ENCODE results near the gene PHETA1.

Gene PHETA1

DNA sequence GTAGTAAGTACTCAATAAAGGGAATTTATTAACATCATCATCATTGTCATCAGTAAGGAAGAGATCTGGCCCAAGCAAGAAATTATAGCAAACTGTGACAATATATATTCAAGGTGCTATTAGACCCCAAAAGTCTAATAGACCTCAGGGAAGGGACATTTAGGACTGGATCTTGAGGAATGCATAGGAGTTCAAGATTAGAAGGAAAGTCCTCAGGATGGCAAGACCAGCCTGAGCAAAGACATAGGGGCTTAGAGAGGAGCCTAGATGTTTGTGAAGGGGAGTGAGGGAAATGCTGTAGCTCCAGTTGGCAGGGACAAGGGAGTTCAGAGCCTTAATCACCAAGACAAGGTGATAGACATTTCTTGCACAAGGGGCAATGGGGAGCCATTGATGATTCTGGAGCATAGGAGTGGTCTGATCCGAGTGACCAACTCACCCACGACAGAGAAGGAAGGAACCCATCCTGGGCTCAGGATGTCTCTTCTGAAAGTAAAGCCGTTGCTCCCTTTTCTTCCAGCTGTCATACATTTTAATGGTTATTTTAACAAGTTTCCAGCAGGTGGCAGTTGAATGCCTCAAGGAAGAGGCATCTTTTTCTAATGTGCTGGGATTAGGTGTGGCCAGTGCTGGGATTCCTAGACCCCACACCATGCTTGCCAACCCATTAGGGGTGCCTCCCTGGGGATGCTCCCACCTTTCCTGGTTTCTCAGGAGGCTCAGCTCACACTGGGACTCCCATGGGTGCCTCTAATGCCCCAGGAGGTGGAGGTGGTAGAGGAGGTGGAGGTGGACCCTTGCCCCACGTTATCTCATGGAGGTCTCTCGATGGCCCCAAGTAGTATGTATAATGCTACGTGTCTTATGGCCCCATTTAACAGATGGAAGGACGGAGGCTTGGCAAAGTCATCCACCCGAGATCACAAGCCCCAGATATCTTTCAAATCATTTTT lies 37.8 kb downstream of the PHETA1 start:
- in situ Hi-C loops (cut with MboI; ENCODE audit: low sequenced_read_pairs), result no loop called here

DNA sequence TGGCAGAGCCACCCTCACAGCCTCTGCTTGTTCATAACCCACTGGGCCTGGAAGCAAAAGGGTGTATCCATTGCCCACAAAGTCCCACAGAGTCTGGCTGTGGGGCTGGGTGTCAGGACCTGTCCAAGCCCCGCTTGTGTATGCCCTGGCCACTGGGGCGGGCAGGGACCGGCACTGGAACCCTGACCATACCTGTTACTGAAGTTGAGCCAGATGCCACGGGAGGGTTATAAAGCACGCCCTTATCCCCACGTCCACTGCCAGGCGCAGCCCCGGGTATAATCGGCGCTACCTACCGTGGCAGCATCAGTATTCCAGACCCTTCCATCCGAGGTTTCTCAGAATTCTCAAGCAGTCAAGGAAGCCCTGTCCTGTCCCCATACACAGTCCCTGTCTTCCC lies 40.8 kb downstream of the PHETA1 start:
- in situ Hi-C loops (cut with MboI; ENCODE audit: low sequenced_read_pairs), result no loop called here

DNA sequence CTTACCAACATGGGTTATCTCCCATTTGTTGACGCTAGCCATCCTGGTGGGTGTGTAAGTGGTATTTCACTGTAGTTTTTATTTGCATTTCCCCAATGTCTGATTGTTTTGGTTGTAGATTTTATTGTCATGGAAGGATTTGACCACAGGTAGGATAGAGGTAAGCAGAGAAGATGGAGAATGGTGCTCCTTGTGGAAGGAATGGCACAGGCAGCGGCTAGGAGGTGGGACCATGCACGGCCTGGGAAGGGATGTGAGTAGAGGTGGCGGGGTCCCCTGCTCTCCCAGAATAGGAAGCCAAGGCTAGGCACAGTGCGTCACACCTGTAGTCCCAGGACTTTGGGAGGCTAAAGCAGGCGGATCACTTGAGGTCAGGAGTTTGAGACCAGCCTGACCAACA lies 41.4 kb downstream of the PHETA1 start:
- in situ Hi-C loops (cut with MboI; ENCODE audit: low sequenced_read_pairs), result no loop called here

DNA sequence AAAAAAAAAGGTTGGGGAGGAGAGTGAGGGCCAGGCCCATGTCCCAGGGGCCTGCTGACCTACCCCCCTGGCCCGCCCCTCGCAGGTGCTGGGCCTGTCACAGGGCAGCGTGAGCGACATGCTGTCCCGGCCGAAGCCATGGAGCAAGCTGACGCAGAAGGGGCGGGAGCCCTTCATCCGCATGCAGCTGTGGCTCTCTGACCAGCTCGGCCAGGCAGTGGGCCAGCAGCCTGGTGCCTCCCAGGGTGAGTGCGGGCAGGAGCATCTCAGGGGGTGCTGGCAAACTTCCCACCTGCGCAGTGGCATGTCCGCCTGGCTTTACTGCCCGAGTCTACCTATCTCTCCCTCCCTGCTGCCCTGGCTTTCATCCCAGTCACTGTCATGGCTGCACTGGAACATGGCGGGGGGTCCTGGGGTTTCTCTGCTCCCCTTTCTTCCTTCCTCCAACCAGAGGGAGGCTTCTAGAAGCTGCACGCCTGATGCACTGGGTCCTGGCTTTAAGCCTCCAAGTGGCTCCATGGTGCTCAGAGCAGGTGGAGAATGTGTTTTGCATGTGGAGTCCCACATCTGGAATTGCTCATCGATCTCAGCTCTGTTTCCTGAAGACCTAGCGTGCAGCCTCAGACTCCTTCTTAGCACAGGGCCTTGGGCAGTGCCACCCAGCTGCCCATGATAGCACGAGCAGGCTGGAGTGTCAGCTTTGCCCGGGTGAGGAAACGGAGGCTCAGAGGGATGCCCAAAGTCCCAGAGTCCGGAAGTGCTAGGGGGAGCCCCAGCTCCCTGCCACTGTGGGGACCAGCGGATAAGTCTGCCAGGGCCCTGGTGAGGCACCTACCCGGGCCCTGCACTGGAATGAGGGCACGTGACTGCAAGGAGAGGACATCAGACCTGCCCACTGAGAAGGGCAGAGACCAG lies 46.3 kb downstream of the PHETA1 start:
- in situ Hi-C loops (cut with MboI; ENCODE audit: low sequenced_read_pairs), result no loop called here

DNA sequence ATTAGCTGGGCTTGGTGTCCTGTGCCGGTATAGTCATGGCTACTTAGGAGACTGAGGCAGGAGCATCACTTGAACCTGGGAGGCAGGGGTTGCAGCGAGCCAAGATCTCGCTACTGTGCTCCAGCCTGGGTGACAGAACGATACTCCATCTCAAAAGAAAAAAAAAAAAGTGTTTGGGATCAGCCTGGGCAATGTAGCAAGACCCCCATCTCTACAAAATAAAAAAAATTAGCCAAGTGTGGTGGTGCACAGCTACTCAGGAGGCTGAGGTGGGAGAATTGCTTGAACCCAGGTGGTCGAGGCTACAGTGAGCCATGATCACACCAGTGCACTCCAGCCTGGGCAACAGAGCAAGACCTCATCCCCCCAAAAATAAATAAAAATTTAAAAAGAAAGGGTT lies 47.6 kb downstream of the PHETA1 start:
- in situ Hi-C loops (cut with MboI; ENCODE audit: low sequenced_read_pairs), result no loop called here

GRCh38 chr12:111320258-111321050 lies 48.4 kb downstream of the PHETA1 start:
- in situ Hi-C loops (cut with MboI; ENCODE audit: low sequenced_read_pairs), result no loop called here

DNA sequence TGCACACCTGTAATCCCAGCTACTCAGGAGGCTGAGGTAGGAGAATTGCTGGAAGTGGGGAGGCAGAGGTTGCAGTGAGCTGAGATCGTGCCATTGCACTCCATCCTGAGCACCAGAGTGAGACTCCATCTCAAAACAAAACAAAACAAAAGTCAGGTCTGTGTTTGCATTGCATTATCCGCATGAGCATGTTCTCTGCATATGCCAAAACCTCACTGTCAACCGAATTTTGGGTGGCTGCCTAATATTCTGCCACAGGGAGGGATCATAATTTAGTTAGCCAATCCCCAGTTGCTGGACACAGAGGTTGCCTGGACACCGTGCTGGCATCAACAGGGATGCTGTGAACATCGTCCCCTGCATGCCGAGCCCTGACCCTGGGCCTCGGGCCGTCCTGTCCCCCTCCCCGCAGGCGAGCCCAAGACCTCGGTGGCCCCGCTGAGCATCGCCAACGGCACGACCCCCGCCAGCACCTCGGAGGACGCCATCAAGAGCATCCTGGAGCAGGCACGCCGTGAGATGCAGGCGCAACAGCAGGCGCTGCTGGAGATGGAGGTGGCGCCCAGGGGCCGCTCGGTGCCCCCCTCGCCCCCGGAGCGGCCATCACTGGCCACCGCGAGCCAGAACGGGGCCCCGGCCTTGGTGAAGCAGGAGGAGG lies 49.2 kb downstream of the PHETA1 start:
- in situ Hi-C loops (cut with MboI; ENCODE audit: low sequenced_read_pairs), result no loop called here

DNA sequence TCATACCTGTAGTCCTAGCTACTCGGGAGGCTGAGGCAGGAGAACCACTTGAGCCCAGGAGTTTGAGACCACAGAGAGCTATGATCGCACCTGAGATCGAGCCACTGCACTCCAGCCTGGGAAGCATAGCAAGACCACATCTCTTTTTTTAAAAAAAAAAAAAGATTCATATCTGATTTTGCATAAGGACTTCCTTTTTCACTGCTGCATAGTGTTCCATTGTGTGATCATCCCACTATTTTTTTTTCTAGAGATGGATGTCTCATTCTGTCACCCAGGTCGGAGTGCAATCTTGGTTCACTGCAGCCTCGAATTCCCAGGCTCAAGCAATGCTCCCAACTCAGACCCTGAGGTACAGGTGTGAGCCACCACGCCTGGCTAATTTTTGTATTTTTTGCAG lies 50.4 kb downstream of the PHETA1 start:
- in situ Hi-C loops (cut with MboI; ENCODE audit: low sequenced_read_pairs), result no loop called here

- in situ Hi-C loops (cut with MboI; ENCODE audit: low sequenced_read_pairs), result no loop called here
Observed at GRCh38 chr12:111316671-111317070, 52.2 kb downstream of the PHETA1 start.

DNA sequence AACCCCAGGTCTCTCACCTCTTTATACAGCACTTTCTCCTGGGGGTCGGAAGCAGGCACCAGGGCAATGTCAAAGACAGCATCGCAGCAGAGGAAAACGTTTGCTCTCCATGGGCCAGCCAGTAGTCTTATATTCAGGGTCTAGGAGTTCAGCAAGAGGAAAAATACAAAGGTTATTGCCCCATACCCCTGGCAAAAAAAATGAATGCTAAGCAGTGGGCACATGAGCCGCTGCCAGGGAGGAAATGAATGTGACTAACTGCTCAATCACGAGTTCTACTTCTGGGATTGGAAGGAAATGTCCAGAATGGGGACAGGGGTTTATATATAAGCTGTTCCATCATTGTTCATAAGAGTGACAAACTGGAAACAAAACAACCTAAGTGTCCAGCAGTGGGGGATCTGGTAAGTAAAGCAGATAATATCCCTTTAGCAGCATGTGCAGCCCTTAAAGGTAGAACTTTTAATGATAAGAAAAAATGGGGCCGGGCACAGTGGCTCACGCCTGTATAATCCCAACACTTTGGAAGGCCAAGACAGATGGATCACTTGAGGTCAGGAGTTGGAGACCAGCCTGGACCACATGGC lies 53.8 kb downstream of the PHETA1 start:
- in situ Hi-C loops (cut with MboI; ENCODE audit: low sequenced_read_pairs), result no loop called here

- in situ Hi-C loops (cut with MboI; ENCODE audit: low sequenced_read_pairs), result no loop called here
Observed at GRCh38 chr12:111313833-111314259, 55.0 kb downstream of the PHETA1 start.

DNA sequence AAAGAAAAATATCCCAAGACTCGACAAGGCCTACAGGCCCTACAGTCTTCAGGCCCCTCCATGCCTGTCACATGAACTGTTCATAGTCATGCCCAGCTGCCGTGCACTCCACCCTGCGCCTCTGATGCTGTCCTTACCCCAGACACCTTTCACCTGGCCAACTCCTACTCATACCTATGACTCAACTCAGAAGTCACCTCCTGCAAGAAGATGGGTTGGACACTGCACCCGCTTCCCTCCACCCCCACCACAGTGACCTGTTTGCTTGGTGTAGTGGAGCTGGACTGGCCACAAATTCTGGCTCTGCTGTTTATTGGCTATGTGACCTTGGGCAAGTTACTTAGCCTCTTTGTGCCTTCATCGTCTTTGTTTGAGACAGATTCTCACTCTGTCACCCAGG lies 56.2 kb downstream of the PHETA1 start:
- in situ Hi-C loops (cut with MboI; ENCODE audit: low sequenced_read_pairs), result no loop called here

DNA sequence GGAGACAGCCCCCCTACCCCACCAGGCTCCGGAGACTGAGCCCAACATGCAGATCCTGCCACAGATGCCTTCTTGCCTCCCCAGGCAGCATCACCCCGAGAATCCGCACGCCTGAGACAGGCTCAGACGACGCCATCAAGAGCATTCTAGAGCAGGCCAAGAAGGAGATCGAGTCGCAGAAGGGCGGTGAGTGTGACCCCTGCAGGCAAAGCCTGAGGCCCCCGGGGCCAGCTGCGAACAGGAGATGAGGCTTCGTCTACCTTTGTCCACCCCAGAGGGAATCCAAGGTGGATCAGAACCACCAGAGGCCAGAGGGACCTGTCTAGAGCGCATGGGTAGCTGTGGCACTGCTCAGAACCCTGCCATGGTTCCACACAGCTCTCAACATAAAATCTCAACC lies 56.9 kb downstream of the PHETA1 start:
- in situ Hi-C loops (cut with MboI; ENCODE audit: low sequenced_read_pairs), result no loop called here

DNA sequence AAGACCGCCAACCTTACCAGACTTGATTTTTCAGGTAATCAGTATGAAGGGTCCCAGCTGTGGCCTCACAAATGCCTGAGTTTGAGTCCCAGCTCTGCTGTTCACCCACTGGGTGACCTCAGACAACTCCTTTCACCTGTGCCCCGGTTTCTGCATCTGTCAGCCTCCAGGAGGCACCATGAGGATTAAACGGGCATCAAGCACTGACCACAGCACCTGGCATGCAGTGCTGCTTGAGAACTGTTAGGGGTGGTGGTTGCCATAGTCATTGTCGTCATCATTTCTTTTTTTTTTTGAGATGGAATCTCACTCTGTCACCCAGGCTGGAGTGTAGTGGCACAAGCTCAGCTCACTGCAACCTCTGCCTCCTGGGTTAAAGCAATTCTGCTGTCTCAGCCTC lies 57.9 kb downstream of the PHETA1 start:
- in situ Hi-C loops (cut with MboI; ENCODE audit: low sequenced_read_pairs), result no loop called here

Measured in HL-60/S4 treated with retinoic acid at 250 ng/mL for 4 days and 3 days (cell line).